Pancreas (tissue), 10 donors: ENCODE results near the gene SMAD3. TPM values are rescaled to one million over a fixed set of nuclear protein-coding genes. Genes with fewer than 3 reads are reported as not detected.
"Not testable (repeated sequence)": the region's sequence is repeated elsewhere in the genome, so short reads cannot be mapped to it uniquely, and the experiment has no call there.

Source experiments
- ATAC-seq, 4 donors: fragments of 200-7000 bp; cut with Tn5 transposase; one replicate each; pipeline versions ENCODE4 v1.8.0 to v1.9.1; 2020; ENCODE audit warnings: mild to moderate bottlenecking in 4 of 4, moderate library complexity in 4 of 4
- DNase-seq, 6 donors: peaks; one replicate each; pipeline ENCODE4 v3.0.0-alpha.2; 2020
- FAIRE-seq: peaks from 2 replicates; lab custom pipeline; 2012; peaks lifted over from hg19 to GRCh38; lab: Jason Lieb, UNC
- H3K27ac ChIP-seq, 4 donors: fragments of 200-600 bp; sonication (generic); 1 replicate in 3 of 4; 2 replicates in 1 of 4; pipeline versions ENCODE4 v1.5.0 to v1.8.0; 2020
- H3K27me3 ChIP-seq, 4 donors: fragments of 200-600 bp; one replicate each; pipeline ENCODE4 v1.8.0; 2021
- H3K36me3 ChIP-seq, 3 donors: fragments of 200-600 bp; sonication (generic) in 1 of 3; one replicate each; pipeline versions ENCODE4 v1.5.0 to v1.8.0; 2020 to 2021
- H3K4me1 ChIP-seq, 3 donors: fragments of 200-600 bp; one replicate each; pipeline ENCODE4 v1.8.0; 2021
- H3K4me3 ChIP-seq, 4 donors: fragments of 200-600 bp; sonication (generic) in 2 of 4; one replicate each; pipeline versions ENCODE4 v1.5.0 to v1.8.0; 2020 to 2021
- H3K9me3 ChIP-seq, 4 donors: fragments of 200-600 bp; one replicate each; pipeline ENCODE4 v1.8.0; 2021
- CTCF ChIP-seq, 4 donors: fragments of 200-600 bp; sonication (generic) in 3 of 4; IDR thresholded peaks; one replicate each; pipeline versions ENCODE4 v1.5.0 to v1.8.0; 2021; ENCODE audit warnings: antibody characterized with exemption in 4 of 4
- WGBS, 2 donors: extraction: QIAGEN DNeasy Blood & Tissue Kit; methylation state at CpG; one replicate each; pipeline ENCODE4 v1.1.7; 2013; 5-methylcytosine and 5-hydroxymethylcytosine counted together
- intact Hi-C, 3 donors: fragments of 100-400 bp; cut with DNase I; formaldehyde crosslinking; loops; one replicate each; pipeline versions ENCODE4 v1.11.1 to v1.14.2; 2022
- polyA plus RNA-seq, 2 donors: library from polyadenylated mRNA; stranded (reverse); fragments of 200-250 nt; gene quantifications; one replicate each; pipeline ENCODE4 v1.2.3, GENCODE V29; 2013
- total RNA-seq, 6 donors: library from RNA; stranded (reverse); fragmentation: NEBNext Ultra II Directional in 4 of 6; extraction: Animal tissue kit (Norgen Biotek cat#: 25700) in 4 of 6; gene quantifications; one replicate each; pipeline versions ENCODE4 v1.2.1 to v1.2.4, GENCODE V29; 2021 to 2023
- donor health status: healthy with polysubstance abuse.
- donor health status: DM: no; HTN: no; CAD: no; lungs with moderate emphysema.
- donor health status: DM: no; HTN: no; CAD: no.
- donor health status: control.
- donor health status: control.
- donor health status: Bipolar disorder and iron deficiency.
- donor health status: DM: yes; HTN: yes; CAD: no.
- donor health status: DM: no; HTN: no; CAD: no.
- donor health status: DM: no; HTN: no; CAD: no.
- donor health status: DM: yes; HTN: yes; CAD: no.

SMAD3 gene
- total and polyA plus RNA-seq, 8 donors, result 7.9 to 42.5 (median 21.4) TPM

- peak; percentile 91 to 95 (median 94) for ATAC-seq
- DNase-seq, result peak in 4 of 6 donors; percentile 74 to 86 (median 84)
- peak; percentile 9 for FAIRE-seq
- no peak overlapping the region for H3K4me3 ChIP-seq
- H3K27me3 ChIP-seq, result no peaks in the 10 kb centered on the region
- peak overlapping the region; percentile 65 to 87 (median 70) for H3K27ac ChIP-seq
- no peak for TF ChIP-seq CTCF (IDR thresholded peaks at IDR 0.05)
- peaks cover 30 to 38% (median 32%) of the 10 kb centered on the region in 3 donors for H3K4me1 ChIP-seq
- WGBS, 2 donors, result 19 to 24% methylated on average over 6 of the region's 6 CpGs
- intact Hi-C loops, result no loop called here
- H3K9me3 ChIP-seq, result no peaks in the 10 kb centered on the region
- H3K36me3 ChIP-seq, result no peaks in the 10 kb centered on the region
Measured at GRCh38 chr15:67024314-67024997, 40.9 kb upstream of the SMAD3 start.

GRCh38 chr15:67024998-67025368 is 40.4 kb upstream of the SMAD3 start:
- intact Hi-C loops, result no loop called here
- 34 to 40% methylated on average over 3 of the region's 3 CpGs for WGBS, 2 donors
- no peak for ATAC-seq
- Histone ChIP-seq H3K27ac (peak overlapping the region; percentile 65 to 87 (median 70)), H3K36me3 (no peaks in the 10 kb centered on the region), H3K27me3 (no peaks in the 10 kb centered on the region), H3K4me3 (no peak overlapping the region), H3K9me3 (no peaks in the 10 kb centered on the region), H3K4me1 (peaks cover 32 to 42% (median 34%) of the 10 kb centered on the region in 3 donors)
- no peak for TF ChIP-seq CTCF (IDR thresholded peaks at IDR 0.05)
- FAIRE-seq, result no peak
- DNase-seq, result no peak

- Histone ChIP-seq H3K36me3 (no peaks in the 10 kb centered on the region), H3K4me1 (peaks cover 32 to 52% (median 42%) of the 10 kb centered on the region in 3 donors), H3K27me3 (no peaks in the 10 kb centered on the region), H3K4me3 (no peak overlapping the region), H3K27ac (peak overlapping the region; percentile 65 to 87 (median 70)), H3K9me3 (no peaks in the 10 kb centered on the region)
- intact Hi-C loops, result no loop called here
- FAIRE-seq (no peak), DNase-seq (peak in 1 of 6 donors; percentile 47), ATAC-seq (peak; percentile 27 to 52 (median 37))
- TF ChIP-seq CTCF (IDR thresholded peaks at IDR 0.05), result no peak
- 31 to 32% methylated on average over 9 of the region's 9 CpGs for WGBS, 2 donors
Measured at GRCh38 chr15:67025719-67026609, 39.4 kb upstream of the SMAD3 start.

GRCh38 chr15:67026610-67026967 is 38.8 kb upstream of the SMAD3 start:
- FAIRE-seq, result no peak
- no peak for TF ChIP-seq CTCF (IDR thresholded peaks at IDR 0.05)
- WGBS, 2 donors, result 69 to 73% methylated on average over 4 of the region's 4 CpGs

GRCh38 chr15:67028440-67028839 is 37.0 kb upstream of the SMAD3 start:
- H3K9me3 ChIP-seq, DNase-seq, H3K27me3 ChIP-seq, FAIRE-seq, H3K4me3 ChIP-seq, ATAC-seq, H3K27ac ChIP-seq, H3K36me3 ChIP-seq, intact Hi-C loops: not testable (repeated sequence)
- peaks cover 30 to 50% (median 42%) of the 10 kb centered on the region in 3 donors for H3K4me1 ChIP-seq
- WGBS, 2 donors, result 82 to 83% methylated on average over 3 of the region's 3 CpGs

More at GRCh38 chr15:67026610-67026967, 38.8 kb upstream of the SMAD3 start:
- peaks cover 32 to 56% (median 42%) of the 10 kb centered on the region in 3 donors for H3K4me1 ChIP-seq
- ATAC-seq, result no peak
- H3K27ac ChIP-seq, result peak overlapping the region in 2 of 4 donors; percentile 68 to 87
- no peak overlapping the region for H3K4me3 ChIP-seq
- DNase-seq, result no peak
- H3K27me3 ChIP-seq, result no peaks in the 10 kb centered on the region
- intact Hi-C loops, result no loop called here
- H3K9me3 ChIP-seq, result no peaks in the 10 kb centered on the region
- no peaks in the 10 kb centered on the region for H3K36me3 ChIP-seq
